ENCODE results near the gene LPP.

Gene LPP

GRCh38 chr3:188881954-188882641 lies 728.1 kb downstream of the LPP start:
- DNase-seq (ENCODE audit: low read depth) = peak; percentile 91

- DNase-seq (ENCODE audit: low read depth) = no peak
Measured at GRCh38 chr3:188884299-188885043, 730.5 kb downstream of the LPP start.

- DNase-seq (ENCODE audit: low read depth) = no peak
Measured at GRCh38 chr3:188888321-188889053, 734.5 kb downstream of the LPP start.

- no peak for DNase-seq (ENCODE audit: low read depth)
Measured at GRCh38 chr3:188889054-188889491, 735.1 kb downstream of the LPP start.

GRCh38 chr3:188890572-188891270 lies 736.8 kb downstream of the LPP start:
- peak; percentile 62 for DNase-seq (ENCODE audit: low read depth)

GRCh38 chr3:188899881-188900280 lies 745.9 kb downstream of the LPP start:
- DNase-seq (ENCODE audit: low read depth) = peak; percentile 14

- DNase-seq (ENCODE audit: low read depth) = peak; percentile 63
Measured at GRCh38 chr3:188900421-188900951, 746.5 kb downstream of the LPP start.

GRCh38 chr3:188901126-188901525 lies 747.2 kb downstream of the LPP start:
- DNase-seq (ENCODE audit: low read depth) = no peak

- no peak for DNase-seq (ENCODE audit: low read depth)
Measured at GRCh38 chr3:188901671-188902287, 747.8 kb downstream of the LPP start.

- peak; percentile 80 for DNase-seq (ENCODE audit: low read depth)
Measured at GRCh38 chr3:188904670-188905069, 750.7 kb downstream of the LPP start.

GRCh38 chr3:188905547-188905946 lies 751.6 kb downstream of the LPP start:
- no peak for DNase-seq (ENCODE audit: low read depth)

GRCh38 chr3:188906236-188906635 lies 752.3 kb downstream of the LPP start:
- DNase-seq (ENCODE audit: low read depth) = no peak

GRCh38 chr3:188908002-188908850 lies 754.3 kb downstream of the LPP start:
- no peak for DNase-seq (ENCODE audit: low read depth)

GRCh38 chr3:188911026-188911850 lies 757.3 kb downstream of the LPP start:
- peak; percentile 20 for DNase-seq (ENCODE audit: low read depth)

GRCh38 chr3:188913084-188913483 lies 759.1 kb downstream of the LPP start:
- no peak for DNase-seq (ENCODE audit: low read depth)

GRCh38 chr3:188914552-188914951 lies 760.6 kb downstream of the LPP start:
- peak; percentile 54 for DNase-seq (ENCODE audit: low read depth)

- DNase-seq (ENCODE audit: low read depth) = peak; percentile 25
Measured at GRCh38 chr3:188915127-188915526, 761.2 kb downstream of the LPP start.

GRCh38 chr3:188916934-188917401 lies 763.0 kb downstream of the LPP start:
- DNase-seq (ENCODE audit: low read depth) = peak; percentile 29

GRCh38 chr3:188918093-188918492 lies 764.1 kb downstream of the LPP start:
- DNase-seq (ENCODE audit: low read depth) = peak; percentile 95

All from amniotic epithelial cell (primary cell).